Measurements from ENCODE around the gene MLLT1.

DNA sequence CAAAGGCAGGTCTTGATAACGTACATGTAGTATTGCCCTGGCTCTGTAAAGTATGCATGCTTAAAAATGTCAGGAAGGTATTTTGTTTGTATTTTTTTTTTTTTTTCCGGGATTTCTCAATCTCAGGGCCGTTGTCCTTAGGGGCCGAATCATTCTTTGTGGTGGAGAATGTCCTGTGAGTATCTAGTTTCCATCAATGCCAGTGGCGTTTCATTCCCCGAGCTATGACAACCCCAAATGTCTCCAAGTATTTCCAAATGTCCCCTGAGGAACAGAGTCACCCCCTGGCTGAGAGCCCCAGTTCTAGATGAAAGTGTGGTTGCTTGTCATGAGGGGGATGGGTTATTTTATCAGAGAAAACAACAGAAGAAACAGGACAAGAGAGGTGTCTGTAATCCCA lies 75.6 kb downstream of the MLLT1 start:
- TF ChIP-seq, protein P1, sequence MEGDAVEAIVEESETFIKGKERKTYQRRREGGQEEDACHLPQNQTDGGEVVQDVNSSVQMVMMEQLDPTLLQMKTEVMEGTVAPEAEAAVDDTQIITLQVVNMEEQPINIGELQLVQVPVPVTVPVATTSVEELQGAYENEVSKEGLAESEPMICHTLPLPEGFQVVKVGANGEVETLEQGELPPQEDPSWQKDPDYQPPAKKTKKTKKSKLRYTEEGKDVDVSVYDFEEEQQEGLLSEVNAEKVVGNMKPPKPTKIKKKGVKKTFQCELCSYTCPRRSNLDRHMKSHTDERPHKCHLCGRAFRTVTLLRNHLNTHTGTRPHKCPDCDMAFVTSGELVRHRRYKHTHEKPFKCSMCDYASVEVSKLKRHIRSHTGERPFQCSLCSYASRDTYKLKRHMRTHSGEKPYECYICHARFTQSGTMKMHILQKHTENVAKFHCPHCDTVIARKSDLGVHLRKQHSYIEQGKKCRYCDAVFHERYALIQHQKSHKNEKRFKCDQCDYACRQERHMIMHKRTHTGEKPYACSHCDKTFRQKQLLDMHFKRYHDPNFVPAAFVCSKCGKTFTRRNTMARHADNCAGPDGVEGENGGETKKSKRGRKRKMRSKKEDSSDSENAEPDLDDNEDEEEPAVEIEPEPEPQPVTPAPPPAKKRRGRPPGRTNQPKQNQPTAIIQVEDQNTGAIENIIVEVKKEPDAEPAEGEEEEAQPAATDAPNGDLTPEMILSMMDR (conservative IDR thresholded peaks at IDR 0.05; ENCODE audit: low read length), result no peak
- TF ChIP-seq EZH2phosphoT487 (IDR thresholded peaks at IDR 0.05; ENCODE audit: borderline replicate concordance), result no peak

All from Loucy (cell line).